Thyroid gland (tissue), 4 donors: ENCODE measurements around the gene TRAF7.

ENCODE experiments used
- CTCF ChIP-seq, 6 experiments: fragments of 200-600 bp in 3 of 6; fragments of 450-650 bp in 3 of 6; sonication (generic) in 3 of 6; IDR thresholded peaks; one replicate each; pipeline ENCODE4 v1.5.1; 2016 to 2019; ENCODE audit warnings: antibody characterized with exemption in 6 of 6, mild to moderate bottlenecking in 2 of 6, inconsistent platforms in 1 of 6, moderate library complexity in 1 of 6
- POLR2A ChIP-seq, 2 donors: fragments of 450-650 bp; IDR thresholded peaks; one replicate each; pipeline ENCODE4 v1.6.1; 2017; ENCODE audit warnings: antibody characterized with exemption in 2 of 2, mild to moderate bottlenecking in 2 of 2, moderate library complexity in 1 of 2

- no peak for TF ChIP-seq CTCF (IDR thresholded peaks at IDR 0.05)
- no peak for TF ChIP-seq POLR2A (IDR thresholded peaks at IDR 0.05)
Observed at GRCh38 chr16:2206420-2206779, 50.8 kb downstream of the TRAF7 start.
